Activated CD8-positive, alpha-beta memory T cell treated with anti-CD3 and anti-CD28 coated beads, Interleukin-2, amount 50 U/mL, for 48 hours (primary cell): Measurements from ENCODE around the gene ITGAD.

ENCODE experiments used
- DNase-seq: peaks from one replicate; pipeline ENCODE4 v3.0.0-alpha.2; 2020

The ITGAD gene

DNA sequence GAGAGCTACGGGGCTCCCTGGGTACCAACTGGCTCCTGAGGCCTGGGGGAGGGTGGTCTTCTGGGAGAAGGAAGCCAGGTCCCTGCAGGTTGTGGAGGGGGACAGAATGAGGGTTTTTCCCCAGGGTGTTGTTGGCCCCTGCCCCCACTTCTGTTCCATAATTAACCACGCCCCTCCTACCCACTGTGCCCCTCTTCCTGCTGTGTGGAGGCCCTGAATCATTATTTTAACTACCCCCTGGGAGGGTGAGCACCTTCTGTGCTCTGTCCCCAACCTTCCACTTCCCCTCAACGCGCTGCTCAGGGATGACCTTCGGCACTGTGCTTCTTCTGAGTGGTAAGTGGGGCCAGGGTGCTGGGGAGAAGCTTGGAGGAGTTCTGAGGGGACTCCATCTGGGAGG is at the start of gene ITGAD:
ITGAD (plus strand) TSS at position 280 of the 400 bp plus-strand sequence; CDS start at position 306, 26 bp downstream.
- DNase-seq, result no peak

GRCh38 chr16:31344712-31345111 is 48.4 kb upstream of the ITGAD start:
- no peak for DNase-seq

GRCh38 chr16:31347445-31347844 is 45.7 kb upstream of the ITGAD start:
- no peak for DNase-seq

GRCh38 chr16:31348579-31348978 is 44.6 kb upstream of the ITGAD start:
- DNase-seq, result no peak

- DNase-seq, result no peak
Measured at GRCh38 chr16:31350275-31351005, 42.7 kb upstream of the ITGAD start.

- DNase-seq, result no peak
Measured at GRCh38 chr16:31351246-31351941, 41.7 kb upstream of the ITGAD start.

DNA sequence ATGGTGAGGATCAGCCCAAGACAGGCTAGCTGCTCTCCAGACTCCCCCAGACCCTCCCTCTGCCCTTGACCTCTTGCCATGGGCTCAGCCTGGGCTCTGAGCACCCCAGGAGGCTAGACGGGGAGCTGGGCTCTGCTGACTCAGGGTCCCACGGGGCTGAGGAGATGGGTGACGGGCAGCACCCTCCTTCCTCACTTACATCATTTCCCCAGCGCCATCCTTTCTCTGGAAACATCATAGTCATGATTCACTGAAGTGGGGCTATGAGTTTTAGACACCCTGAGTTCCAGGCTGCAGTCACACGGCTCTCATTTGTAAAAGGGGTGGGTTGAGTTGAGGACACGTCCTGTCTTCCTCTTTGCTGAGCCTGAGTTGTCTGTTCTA is 41.2 kb upstream of the ITGAD start:
- DNase-seq, result peak; percentile 73

DNA sequence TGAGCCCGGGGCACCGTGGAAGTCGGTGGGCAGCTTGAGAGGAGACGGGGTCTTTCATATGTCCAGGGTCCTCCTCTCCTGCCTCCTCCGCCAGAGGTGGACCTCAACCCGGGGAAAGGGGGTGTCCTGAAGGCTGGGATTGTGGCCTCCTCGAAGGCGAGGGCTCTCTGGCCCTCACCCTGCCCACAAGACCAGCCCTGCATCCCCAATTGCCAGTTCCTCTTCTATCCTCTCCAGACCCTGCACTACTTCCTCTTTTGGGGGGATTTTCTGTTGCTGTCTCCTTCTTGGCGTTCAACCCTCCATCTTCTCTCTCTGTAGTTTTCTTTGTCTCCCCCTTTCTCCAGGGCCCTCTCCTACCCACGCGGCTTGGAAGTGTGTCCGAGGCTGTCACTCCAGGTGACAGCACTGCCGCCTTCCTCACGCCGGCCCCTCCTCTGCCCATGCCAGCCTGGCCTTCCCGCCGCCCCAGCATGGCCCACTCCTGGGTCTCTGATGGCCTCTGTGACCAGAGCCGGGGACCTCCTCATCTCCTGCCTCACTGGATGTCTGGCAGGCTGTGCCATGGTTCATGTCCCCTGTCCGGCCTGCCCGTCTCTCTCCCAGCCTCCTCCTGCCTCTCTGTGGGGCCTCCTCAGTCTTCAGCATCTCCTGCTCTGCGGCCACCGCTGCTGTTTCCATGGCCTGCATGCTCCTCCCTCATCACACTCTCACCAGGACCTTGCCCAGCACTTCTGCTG is 40.6 kb upstream of the ITGAD start:
- no peak for DNase-seq

DNA sequence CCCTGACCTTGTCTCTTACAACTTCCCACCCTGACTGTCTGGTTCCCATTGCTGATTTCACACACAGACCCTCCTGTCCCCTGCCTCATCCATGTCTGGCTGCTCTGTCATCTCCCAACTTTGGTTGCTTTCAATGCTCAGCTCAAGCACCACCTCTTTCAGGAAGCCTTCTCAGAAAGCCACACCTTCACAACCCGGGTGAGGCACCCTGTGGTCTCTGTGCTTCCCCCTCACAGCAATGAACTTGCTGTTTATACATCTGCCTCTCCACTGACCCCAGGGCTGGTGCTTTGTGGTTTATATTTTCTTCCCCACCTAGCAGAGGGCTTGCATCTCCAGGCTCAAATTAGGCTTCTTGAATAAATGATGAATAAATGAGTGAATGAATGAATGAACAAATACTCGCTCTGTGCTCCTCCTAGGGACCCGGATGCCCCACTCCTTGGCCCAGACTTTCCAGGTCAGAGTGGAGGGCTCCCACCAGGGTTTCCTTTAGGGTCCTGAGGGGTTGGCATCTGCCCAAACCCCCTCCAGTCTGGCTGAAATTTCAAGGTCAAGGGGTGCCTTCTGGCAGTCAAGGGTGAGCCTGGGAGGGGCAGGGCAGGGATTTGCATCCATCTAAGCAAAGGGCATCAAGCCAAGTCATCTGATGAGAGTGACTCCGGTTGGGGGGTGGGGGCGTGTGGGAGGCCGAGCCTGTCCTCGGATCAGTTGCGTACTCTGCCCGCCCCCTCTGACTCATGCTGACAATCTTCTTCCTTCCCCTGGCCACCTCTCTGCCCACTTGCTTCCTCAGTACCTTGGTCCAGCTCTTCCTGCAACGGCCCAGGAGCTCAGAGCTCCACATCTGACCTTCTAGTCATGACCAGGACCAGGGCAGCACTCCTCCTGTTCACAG is 38.5 kb upstream of the ITGAD start, which contains the start of gene ITGAX:
ITGAX (plus strand) TSS at position 783 of the 898 bp plus-strand sequence; CDS start at position 862, 79 bp downstream.
- peak; percentile 88 for DNase-seq

- no peak for DNase-seq
Measured at GRCh38 chr16:31355431-31356100, 37.6 kb upstream of the ITGAD start.

DNA sequence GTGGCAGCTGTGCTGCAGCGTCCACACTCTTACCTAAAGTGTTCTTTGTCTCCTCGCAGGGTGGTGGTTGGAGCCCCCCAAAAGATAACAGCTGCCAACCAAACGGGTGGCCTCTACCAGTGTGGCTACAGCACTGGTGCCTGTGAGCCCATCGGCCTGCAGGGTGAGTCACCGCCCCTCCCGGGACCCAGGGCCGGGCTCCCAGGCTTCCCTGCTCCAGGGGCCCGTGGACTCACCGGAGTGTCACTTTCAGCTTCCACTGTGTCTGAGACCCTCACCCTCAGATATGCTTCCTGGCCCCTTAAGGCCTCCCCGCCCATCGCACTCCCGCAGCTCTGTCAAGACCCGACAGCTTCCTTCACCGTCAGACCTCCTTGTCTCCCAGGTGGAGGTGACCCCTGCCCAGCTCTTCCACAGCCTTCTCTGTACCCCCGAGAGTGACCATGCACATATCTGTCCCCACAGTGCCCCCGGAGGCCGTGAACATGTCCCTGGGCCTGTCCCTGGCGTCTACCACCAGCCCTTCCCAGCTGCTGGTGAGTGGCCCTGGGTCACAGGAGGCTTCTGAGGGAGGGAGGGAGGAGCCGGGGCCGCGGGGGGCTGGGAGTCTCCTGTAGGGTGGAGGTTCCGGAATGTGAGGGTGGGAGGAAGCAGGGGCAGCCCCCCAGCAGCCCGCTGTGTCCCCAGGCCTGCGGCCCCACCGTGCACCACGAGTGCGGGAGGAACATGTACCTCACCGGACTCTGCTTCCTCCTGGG is 36.4 kb upstream of the ITGAD start:
- no peak for DNase-seq

DNA sequence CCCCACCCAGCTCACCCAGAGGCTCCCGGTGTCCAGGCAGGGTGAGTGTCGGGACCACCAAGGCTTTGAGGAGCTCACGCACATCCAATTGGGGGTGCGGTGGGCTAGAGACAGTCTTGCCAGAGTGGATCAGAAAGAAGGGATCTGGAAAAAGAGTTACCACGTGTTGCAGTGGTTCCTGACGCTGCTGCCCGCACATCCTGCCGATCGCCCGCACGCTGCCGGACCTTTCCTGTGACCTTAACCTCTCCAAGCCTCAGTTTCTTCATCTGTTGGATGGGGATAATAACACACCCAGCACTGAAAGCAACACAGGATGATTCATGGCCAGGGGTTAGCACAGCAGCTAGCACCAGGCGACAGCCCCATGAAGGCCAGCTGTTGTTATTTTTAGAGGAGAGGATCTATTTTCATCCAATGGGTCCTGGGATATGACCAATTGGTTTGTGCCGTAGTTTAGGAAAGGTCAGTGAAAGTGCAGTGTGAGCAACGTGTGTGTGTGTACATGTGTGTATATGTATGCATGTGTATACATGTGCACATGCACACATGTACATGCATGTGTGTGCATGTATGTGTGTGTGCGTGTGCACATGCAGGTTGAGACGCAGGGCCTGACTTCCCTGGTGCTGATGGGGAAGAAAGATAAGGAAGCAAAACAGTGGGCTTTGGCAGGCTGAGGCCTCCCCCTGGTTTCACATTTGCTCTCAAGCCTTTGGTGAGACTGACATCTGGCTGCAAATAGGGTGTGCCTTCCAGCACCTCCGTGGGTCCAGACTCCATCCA is 35.6 kb upstream of the ITGAD start:
- no peak for DNase-seq

DNA sequence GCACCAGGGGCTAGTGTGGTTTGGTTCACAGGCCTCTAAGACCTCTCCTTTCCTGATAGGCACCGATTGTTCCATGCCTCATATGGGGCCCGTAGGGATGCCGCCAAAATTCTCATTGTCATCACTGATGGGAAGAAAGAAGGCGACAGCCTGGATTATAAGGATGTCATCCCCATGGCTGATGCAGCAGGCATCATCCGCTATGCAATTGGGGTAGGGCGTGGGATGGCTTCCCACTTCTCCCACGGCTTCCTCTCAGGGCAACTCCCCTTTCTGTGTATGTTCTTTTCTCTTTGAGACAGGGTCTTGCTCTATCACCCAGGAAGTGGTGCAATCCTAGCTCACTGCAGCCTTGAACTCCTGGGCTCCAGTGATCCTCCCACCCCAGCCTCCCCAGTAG is 32.9 kb upstream of the ITGAD start:
- no peak for DNase-seq

GRCh38 chr16:31361201-31362110 is 31.7 kb upstream of the ITGAD start:
- DNase-seq, result no peak

- DNase-seq, result no peak
Measured at GRCh38 chr16:31362476-31363405, 30.4 kb upstream of the ITGAD start.

DNA sequence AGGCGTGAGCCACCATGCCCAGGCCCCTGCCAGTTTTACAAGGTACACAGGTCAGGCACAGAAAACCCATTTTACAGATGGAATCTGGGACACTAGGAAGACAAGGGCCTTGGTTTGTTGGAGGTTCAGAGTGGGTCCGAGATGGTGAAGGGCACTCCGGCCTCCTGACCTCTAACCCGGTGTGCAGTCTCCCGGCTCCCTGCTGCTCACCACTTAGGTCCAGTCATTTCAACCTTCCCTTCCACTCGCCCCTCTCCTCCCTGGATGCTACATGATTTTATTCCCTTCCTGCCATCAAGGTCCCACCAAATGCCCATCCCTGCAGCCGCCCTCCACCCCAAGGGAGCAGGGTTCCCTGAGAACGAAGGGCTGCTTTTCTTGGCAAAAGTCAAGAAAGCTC is 29.4 kb upstream of the ITGAD start:
- no peak for DNase-seq

DNA sequence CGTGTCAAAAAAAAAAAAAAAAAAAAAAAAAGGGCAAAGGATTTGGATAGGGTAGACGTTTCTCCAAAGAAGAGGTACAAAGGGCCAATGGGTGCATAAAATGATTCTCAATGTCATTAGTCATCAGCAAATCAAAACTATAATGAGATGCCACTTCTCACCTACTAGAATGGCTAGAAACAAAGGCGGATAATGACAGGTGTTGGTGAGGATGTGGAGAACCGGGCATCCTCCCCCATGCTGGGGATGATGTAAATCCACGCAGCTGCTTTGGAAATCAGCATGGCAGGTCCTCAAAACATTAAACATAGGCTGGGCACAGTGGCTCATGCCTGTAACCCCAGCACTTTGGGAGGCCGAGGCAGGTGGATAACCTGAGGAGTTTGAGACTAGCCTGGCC is 28.7 kb upstream of the ITGAD start:
- DNase-seq, result no peak
